Pancreas (tissue), 10 donors: ENCODE data around the gene CATSPER3. TPM values are rescaled to one million over a fixed set of nuclear protein-coding genes. Genes with fewer than 3 reads are reported as not detected.

Source experiments
- ATAC-seq, 4 donors: fragments of 200-7000 bp; cut with Tn5 transposase; one replicate each; pipeline versions ENCODE4 v1.8.0 to v1.9.1; 2020; ENCODE audit warnings: mild to moderate bottlenecking in 4 of 4, moderate library complexity in 4 of 4
- DNase-seq, 6 donors: peaks; one replicate each; pipeline ENCODE4 v3.0.0-alpha.2; 2020
- FAIRE-seq: peaks from 2 replicates; lab custom pipeline; 2012; peaks lifted over from hg19 to GRCh38; lab: Jason Lieb, UNC
- H3K27ac ChIP-seq, 4 donors: fragments of 200-600 bp; sonication (generic); 1 replicate in 3 of 4; 2 replicates in 1 of 4; pipeline versions ENCODE4 v1.5.0 to v1.8.0; 2020
- H3K27me3 ChIP-seq, 4 donors: fragments of 200-600 bp; one replicate each; pipeline ENCODE4 v1.8.0; 2021
- H3K36me3 ChIP-seq, 3 donors: fragments of 200-600 bp; sonication (generic) in 1 of 3; one replicate each; pipeline versions ENCODE4 v1.5.0 to v1.8.0; 2020 to 2021
- H3K4me1 ChIP-seq, 3 donors: fragments of 200-600 bp; one replicate each; pipeline ENCODE4 v1.8.0; 2021
- H3K4me3 ChIP-seq, 4 donors: fragments of 200-600 bp; sonication (generic) in 2 of 4; one replicate each; pipeline versions ENCODE4 v1.5.0 to v1.8.0; 2020 to 2021
- H3K9me3 ChIP-seq, 4 donors: fragments of 200-600 bp; one replicate each; pipeline ENCODE4 v1.8.0; 2021
- WGBS, 2 donors: extraction: QIAGEN DNeasy Blood & Tissue Kit; methylation state at CpG; one replicate each; pipeline ENCODE4 v1.1.7; 2013; 5-methylcytosine and 5-hydroxymethylcytosine counted together
- intact Hi-C, 3 donors: fragments of 100-400 bp; cut with DNase I; formaldehyde crosslinking; loops; one replicate each; pipeline versions ENCODE4 v1.11.1 to v1.14.2; 2022
- polyA plus RNA-seq, 2 donors: library from polyadenylated mRNA; stranded (reverse); fragments of 200-250 nt; gene quantifications; one replicate each; pipeline ENCODE4 v1.2.3, GENCODE V29; 2013
- total RNA-seq, 6 donors: library from RNA; stranded (reverse); fragmentation: NEBNext Ultra II Directional in 4 of 6; extraction: Animal tissue kit (Norgen Biotek cat#: 25700) in 4 of 6; gene quantifications; one replicate each; pipeline versions ENCODE4 v1.2.1 to v1.2.4, GENCODE V29; 2021 to 2023
- TF ChIP-seq, protein P1 (sequence below), 4 donors: fragments of 200-600 bp; sonication (generic) in 3 of 4; IDR thresholded peaks; one replicate each; pipeline versions ENCODE4 v1.5.0 to v1.8.0; 2021; ENCODE audit warnings: antibody characterized with exemption in 4 of 4
- donor health status: healthy with polysubstance abuse.
- donor health status: DM: no; HTN: no; CAD: no; lungs with moderate emphysema.
- donor health status: DM: no; HTN: no; CAD: no.
- donor health status: control.
- donor health status: control.
- donor health status: Bipolar disorder and iron deficiency.
- donor health status: DM: yes; HTN: yes; CAD: no.
- donor health status: DM: no; HTN: no; CAD: no.
- donor health status: DM: no; HTN: no; CAD: no.
- donor health status: DM: yes; HTN: yes; CAD: no.

The CATSPER3 gene
- total and polyA plus RNA-seq, 8 donors, result 0.29 to 2.2 (median 0.65) TPM

DNA sequence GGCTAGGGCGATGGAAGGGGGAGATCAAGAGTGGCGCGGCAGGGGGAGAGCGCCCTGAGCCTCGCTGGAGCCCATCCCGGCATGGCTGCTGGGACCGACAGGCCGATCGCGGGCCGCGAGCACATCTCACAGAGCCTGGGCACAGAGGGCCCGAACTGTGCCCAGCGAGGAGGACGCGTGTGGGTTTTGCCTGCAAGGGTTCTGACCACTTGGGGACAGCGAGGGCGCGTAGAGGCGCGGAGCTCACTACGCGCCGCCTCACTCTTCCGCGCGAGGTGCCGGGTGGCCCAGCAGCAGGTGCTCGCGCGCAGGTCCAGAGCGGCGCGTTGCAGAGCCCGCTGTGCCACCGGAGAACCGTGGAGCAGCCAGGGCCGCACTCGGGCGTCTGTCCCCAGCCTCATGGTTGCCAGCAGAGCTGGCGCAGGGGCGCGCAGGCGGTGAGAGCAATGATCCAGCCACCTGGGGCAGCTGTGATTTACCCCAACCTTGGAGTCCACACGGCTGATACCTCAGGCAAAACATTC lies 82.6 kb downstream of the CATSPER3 start:
- FAIRE-seq, result no peak
- no peak overlapping the region for H3K4me3 ChIP-seq
- 3 to 5% methylated on average over 41 to 45 of the region's 45 CpGs for WGBS, 2 donors

DNA sequence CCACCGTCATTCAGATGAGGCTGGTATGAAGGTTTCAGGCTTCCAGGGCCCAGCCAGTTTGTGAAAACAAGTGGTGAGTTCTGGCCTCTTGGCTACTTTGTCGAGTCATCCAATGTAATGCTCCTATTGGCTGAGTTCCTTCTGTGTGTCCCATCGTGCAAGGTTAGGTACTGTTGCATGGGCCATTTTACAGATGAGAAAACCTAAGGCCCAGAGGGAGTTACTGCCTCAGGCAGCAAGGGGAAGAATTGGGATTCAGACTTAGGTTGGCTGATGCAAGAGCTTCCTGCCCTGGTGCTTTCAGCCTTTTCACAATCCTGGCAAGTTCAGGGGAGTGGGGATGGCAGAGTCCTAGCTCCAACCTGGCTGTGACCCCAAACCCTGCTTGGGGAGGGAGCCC lies 83.7 kb downstream of the CATSPER3 start:
- TF ChIP-seq, protein P1, sequence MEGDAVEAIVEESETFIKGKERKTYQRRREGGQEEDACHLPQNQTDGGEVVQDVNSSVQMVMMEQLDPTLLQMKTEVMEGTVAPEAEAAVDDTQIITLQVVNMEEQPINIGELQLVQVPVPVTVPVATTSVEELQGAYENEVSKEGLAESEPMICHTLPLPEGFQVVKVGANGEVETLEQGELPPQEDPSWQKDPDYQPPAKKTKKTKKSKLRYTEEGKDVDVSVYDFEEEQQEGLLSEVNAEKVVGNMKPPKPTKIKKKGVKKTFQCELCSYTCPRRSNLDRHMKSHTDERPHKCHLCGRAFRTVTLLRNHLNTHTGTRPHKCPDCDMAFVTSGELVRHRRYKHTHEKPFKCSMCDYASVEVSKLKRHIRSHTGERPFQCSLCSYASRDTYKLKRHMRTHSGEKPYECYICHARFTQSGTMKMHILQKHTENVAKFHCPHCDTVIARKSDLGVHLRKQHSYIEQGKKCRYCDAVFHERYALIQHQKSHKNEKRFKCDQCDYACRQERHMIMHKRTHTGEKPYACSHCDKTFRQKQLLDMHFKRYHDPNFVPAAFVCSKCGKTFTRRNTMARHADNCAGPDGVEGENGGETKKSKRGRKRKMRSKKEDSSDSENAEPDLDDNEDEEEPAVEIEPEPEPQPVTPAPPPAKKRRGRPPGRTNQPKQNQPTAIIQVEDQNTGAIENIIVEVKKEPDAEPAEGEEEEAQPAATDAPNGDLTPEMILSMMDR (IDR thresholded peaks at IDR 0.05), result no peak

More for the DNA sequence above, 82.6 kb downstream of the CATSPER3 start:
- TF ChIP-seq, protein P1 (IDR thresholded peaks at IDR 0.05), result no peak
- ATAC-seq (peak in 1 of 4 donors; percentile 13), DNase-seq (peak in 1 of 6 donors; percentile 42)
- Histone ChIP-seq H3K9me3 (no peaks in the 10 kb centered on the region), H3K4me1 (no peaks in the 10 kb centered on the region), H3K36me3 (no peaks in the 10 kb centered on the region), H3K27me3 (peaks cover 0 to 3% (median 0%) of the 10 kb centered on the region in 4 donors), H3K27ac (no peak overlapping the region)
- intact Hi-C loops, result no loop called here

DNA sequence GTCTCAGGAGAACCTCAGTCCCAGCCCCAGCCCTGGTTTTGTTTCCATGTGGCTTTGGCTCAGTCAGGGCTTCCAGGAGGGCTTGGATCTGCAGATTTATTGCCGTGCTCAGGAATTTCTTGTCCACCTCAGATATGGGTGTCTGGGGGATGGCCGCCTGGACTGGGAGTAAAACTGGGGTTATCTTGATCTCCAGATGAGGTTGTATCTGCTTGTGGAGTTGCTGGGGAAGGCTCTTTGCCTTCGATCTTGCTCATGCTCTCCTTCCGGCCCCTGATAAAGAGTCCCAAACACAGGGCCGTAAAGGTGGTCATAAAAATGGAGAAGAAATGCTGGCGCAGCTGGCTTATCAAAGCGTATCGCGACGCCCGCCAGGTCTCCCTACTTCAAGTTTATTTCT lies 84.2 kb downstream of the CATSPER3 start:
- Histone ChIP-seq H3K36me3 (no peaks in the 10 kb centered on the region), H3K27me3 (peaks cover 0 to 3% (median 0%) of the 10 kb centered on the region in 4 donors), H3K4me3 (no peak overlapping the region), H3K4me1 (no peaks in the 10 kb centered on the region), H3K9me3 (no peaks in the 10 kb centered on the region), H3K27ac (no peak overlapping the region)
- ATAC-seq, result no peak
- 58 to 70% methylated on average over 11 of the region's 11 CpGs for WGBS, 2 donors
- FAIRE-seq, result no peak
- TF ChIP-seq, protein P1 (IDR thresholded peaks at IDR 0.05), result no peak
- intact Hi-C loops, result no loop called here
- no peak for DNase-seq

More for the DNA sequence above, 83.7 kb downstream of the CATSPER3 start:
- WGBS, 2 donors, result 40 to 45% methylated on average over 3 of the region's 3 CpGs
- H3K4me3 ChIP-seq, result no peak overlapping the region
- H3K4me1 ChIP-seq, result no peaks in the 10 kb centered on the region
- H3K27me3 ChIP-seq, result peaks cover 0 to 3% (median 0%) of the 10 kb centered on the region in 4 donors
- H3K9me3 ChIP-seq, result no peaks in the 10 kb centered on the region
- H3K27ac ChIP-seq, result no peak overlapping the region
- FAIRE-seq, result no peak
- intact Hi-C loops, result no loop called here
- no peaks in the 10 kb centered on the region for H3K36me3 ChIP-seq
- peak in 1 of 6 donors; percentile 5 for DNase-seq
- ATAC-seq, result no peak

DNA sequence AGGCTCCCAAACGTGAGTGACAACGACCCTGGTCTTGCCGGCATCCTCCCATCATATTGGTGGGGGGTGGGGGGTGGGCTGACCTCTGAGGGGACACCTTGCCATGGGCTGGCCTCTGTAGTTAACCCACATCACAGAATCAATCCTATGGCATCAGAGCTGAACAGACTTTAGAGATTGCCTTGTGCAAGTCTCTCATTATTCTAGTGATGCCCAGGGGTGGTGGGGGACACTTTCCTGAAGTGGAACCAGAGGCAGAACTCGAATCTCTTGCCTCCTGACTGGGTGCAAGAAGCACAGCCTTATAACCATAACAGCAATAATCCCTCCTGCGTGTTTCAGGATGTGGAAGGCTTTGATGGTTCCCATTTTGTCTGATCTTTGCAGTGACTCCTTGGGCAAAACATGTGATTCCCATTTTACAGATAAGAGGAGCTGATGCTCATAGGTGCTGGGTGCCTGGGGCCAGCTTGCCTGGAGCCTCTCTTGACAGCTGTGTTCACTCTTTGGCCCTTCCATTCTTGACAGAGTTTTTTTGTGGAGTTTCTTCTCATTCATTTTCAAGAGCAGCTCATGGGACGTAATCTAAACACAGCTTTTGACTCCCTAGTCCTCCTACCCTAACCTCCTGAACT lies 84.9 kb downstream of the CATSPER3 start:
- H3K36me3 ChIP-seq, result no peaks in the 10 kb centered on the region
- no peaks in the 10 kb centered on the region for H3K4me1 ChIP-seq
- H3K4me3 ChIP-seq, result no peak overlapping the region
- no peak for ATAC-seq
- H3K27ac ChIP-seq, result no peak overlapping the region
- TF ChIP-seq, protein P1 (IDR thresholded peaks at IDR 0.05), result no peak
- no peaks in the 10 kb centered on the region for H3K9me3 ChIP-seq
- FAIRE-seq, result no peak
- peaks cover 0 to 3% (median 0%) of the 10 kb centered on the region in 4 donors for H3K27me3 ChIP-seq
- WGBS, 2 donors, result 42 to 47% methylated on average over 6 of the region's 6 CpGs
- intact Hi-C loops, result no loop called here
- DNase-seq, result peak in 1 of 6 donors; percentile 12

DNA sequence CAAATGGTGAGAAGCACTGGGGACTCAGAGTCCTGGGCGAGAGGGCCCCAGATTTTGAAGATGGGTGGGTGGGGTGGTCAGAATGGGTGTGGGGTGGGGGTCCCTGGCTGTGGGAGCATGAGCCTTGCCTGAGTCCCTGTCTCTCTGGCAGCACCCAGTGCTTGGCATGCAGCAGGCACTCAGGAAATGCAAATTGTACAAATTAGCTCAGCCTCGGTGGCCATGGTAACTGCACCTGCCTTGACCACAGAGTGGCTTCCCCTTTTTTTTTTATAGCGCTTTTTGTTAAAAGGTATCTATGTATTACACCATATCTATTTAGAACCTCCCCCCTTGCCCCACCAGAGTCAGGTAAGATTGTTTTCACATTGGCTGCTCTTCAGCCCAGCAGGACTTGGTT lies 85.6 kb downstream of the CATSPER3 start:
- H3K9me3 ChIP-seq, result no peaks in the 10 kb centered on the region
- peak in 1 of 6 donors; percentile 15 for DNase-seq
- no peaks in the 10 kb centered on the region for H3K4me1 ChIP-seq
- no peak overlapping the region for H3K27ac ChIP-seq
- WGBS, 2 donors, result 61 to 63% methylated on average over 3 of the region's 3 CpGs
- no peak overlapping the region for H3K4me3 ChIP-seq
- peaks cover 0 to 3% (median 0%) of the 10 kb centered on the region in 4 donors for H3K27me3 ChIP-seq
- no peak for ATAC-seq
- no peaks in the 10 kb centered on the region for H3K36me3 ChIP-seq
- FAIRE-seq, result no peak
- TF ChIP-seq, protein P1 (IDR thresholded peaks at IDR 0.05), result no peak
- intact Hi-C loops, result no loop called here
